Measurements from ENCODE around the gene UIMC1.

DNA sequence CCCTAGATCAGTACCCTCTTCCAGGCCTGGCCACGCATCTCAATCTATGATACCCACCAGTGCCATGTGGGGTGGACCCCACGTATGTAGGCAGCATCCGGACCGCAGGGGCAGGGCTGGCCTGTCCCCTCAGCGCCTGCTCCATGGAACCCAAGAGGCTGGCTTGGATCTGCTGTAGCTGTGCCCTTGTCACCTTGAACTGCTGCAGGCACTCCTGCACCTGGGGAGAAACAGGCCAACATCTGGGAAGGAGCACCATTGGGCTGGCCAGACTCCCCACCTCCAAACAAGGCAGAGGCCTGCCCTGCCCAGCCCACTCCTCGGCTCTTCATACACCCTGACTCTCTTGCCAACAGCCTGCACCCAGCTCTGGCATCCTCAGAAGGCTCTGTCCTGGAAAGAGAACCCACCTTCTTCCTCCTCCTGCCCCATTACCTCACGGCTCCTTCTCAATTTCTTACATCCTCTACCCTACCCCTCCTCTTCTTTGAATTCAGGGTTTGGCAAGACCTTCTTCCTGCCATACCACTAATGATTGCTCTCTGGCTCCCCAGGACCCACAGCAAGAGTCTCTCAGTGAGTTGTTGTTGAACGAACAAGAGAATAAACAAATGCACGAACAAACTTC lies 115.1 kb downstream of the UIMC1 start:
- TF ChIP-seq, protein P1, sequence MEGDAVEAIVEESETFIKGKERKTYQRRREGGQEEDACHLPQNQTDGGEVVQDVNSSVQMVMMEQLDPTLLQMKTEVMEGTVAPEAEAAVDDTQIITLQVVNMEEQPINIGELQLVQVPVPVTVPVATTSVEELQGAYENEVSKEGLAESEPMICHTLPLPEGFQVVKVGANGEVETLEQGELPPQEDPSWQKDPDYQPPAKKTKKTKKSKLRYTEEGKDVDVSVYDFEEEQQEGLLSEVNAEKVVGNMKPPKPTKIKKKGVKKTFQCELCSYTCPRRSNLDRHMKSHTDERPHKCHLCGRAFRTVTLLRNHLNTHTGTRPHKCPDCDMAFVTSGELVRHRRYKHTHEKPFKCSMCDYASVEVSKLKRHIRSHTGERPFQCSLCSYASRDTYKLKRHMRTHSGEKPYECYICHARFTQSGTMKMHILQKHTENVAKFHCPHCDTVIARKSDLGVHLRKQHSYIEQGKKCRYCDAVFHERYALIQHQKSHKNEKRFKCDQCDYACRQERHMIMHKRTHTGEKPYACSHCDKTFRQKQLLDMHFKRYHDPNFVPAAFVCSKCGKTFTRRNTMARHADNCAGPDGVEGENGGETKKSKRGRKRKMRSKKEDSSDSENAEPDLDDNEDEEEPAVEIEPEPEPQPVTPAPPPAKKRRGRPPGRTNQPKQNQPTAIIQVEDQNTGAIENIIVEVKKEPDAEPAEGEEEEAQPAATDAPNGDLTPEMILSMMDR (IDR thresholded peaks at IDR 0.05; ENCODE audit: low read depth, low read length, poor library complexity, severe bottlenecking), result no peak
- TF ChIP-seq EZH2phosphoT487 (IDR thresholded peaks at IDR 0.05; ENCODE audit: borderline replicate concordance, low read length), result no peak
